GM12878 (cell line): ENCODE results near the gene MAPKAP1. TPM values are rescaled to one million over a fixed set of nuclear protein-coding genes. Genes with fewer than 3 reads are reported as not detected.

Source experiments
- ATAC-seq: fragments of 200-7000 bp; cut with Tn5 transposase; 3 replicates; pipeline ENCODE4 v1.9.1; 2020; ENCODE audit warnings: mild to moderate bottlenecking, moderate library complexity
- BruUV-seq: library from RNA; stranded (reverse); fragments of 400-500 nt; replicated peaks from 2 replicates; lab custom pipeline; 2021; lab: Mats Ljungman, UMichigan
- CTCF ChIA-PET: fragments of 300-600 bp; sonication (Branson Sonifier 250); formaldehyde crosslinking; extraction: SDS; loops from one replicate; lab custom pipeline; 2021; ENCODE audit warnings: inconsistent platforms; lab: Yijun Ruan, JAX
- POLR2A ChIA-PET: fragments of 350-600 bp; formaldehyde crosslinking; extraction: SDS; loops from one replicate; lab custom pipeline; 2021; ENCODE audit warnings: inconsistent platforms; lab: Charles Lee
- RAD21 ChIA-PET: fragments of 300-600 bp; sonication (Branson Sonifier 250); formaldehyde crosslinking; loops from one replicate; lab custom pipeline; 2023; ENCODE audit warnings: antibody characterized with exemption; ENCODE audit not compliant: unreplicated experiment; lab: Charles Lee
- SMC1A ChIA-PET: fragments of 300-600 bp; sonication (Branson Sonifier 250); formaldehyde crosslinking; loops from one replicate; lab custom pipeline; 2023; ENCODE audit not compliant: unreplicated experiment, uncharacterized antibody; lab: Charles Lee
- DNase-seq: peaks from one replicate; pipeline ENCODE4 v3.0.0-alpha.2; 2011; ENCODE audit warnings: low read depth, low spot score
- FAIRE-seq: peaks from 3 replicates; lab custom pipeline; 2011; peaks lifted over from hg19 to GRCh38; lab: Jason Lieb, UNC
- H2AFZ ChIP-seq: 2 replicates; pipeline ENCODE4 v1.6.0; 2011; ENCODE audit warnings: low read depth, low read length, control low read depth; ENCODE audit not compliant: control insufficient read depth
- H3K27ac ChIP-seq: 2 replicates; pipeline ENCODE4 v1.5.1; 2011; ENCODE audit warnings: control low read depth; ENCODE audit not compliant: control insufficient read depth, insufficient read depth
- H3K27me3 ChIP-seq, 2 experiments: replicated peaks in 1 of 2; 2 replicates each; pipeline versions ENCODE4 v1.6.0 to v1.6.1; 2011; ENCODE audit warnings: low read length in 1 of 2; ENCODE audit not compliant: control insufficient read depth in 2 of 2, insufficient read depth in 2 of 2
- H3K36me3 ChIP-seq, 2 experiments: 2 replicates each; pipeline ENCODE4 v1.5.1; 2011; ENCODE audit warnings: low read length in 1 of 2; ENCODE audit not compliant: control insufficient read depth in 2 of 2, insufficient read depth in 2 of 2
- H3K4me1 ChIP-seq: 2 replicates; pipeline ENCODE4 v1.6.1; 2011; ENCODE audit warnings: mild to moderate bottlenecking, low read length, moderate library complexity, mixed read lengths; ENCODE audit not compliant: control insufficient read depth, insufficient read depth
- H3K4me2 ChIP-seq: 2 replicates; pipeline ENCODE4 v1.6.0; 2011; ENCODE audit warnings: control low read depth; ENCODE audit not compliant: control insufficient read depth, insufficient read depth
- H3K4me3 ChIP-seq: fragments of 200-600 bp; sonication (generic); 2 replicates; pipeline ENCODE4 v1.5.1; 2016
- H3K79me2 ChIP-seq: 2 replicates; pipeline ENCODE4 v1.6.0; 2011; ENCODE audit warnings: low read length; ENCODE audit not compliant: control insufficient read depth, insufficient read depth
- H3K9ac ChIP-seq: 2 replicates; pipeline ENCODE4 v1.8.0; 2011; ENCODE audit warnings: low read length, control low read depth, mixed read lengths; ENCODE audit not compliant: control insufficient read depth, insufficient read depth
- H3K9me3 ChIP-seq: replicated peaks from 3 replicates; pipeline ENCODE4 v1.5.1; 2011; ENCODE audit warnings: mild to moderate bottlenecking, low read length; ENCODE audit not compliant: control insufficient read depth, insufficient read depth
- H4K20me1 ChIP-seq: 2 replicates; pipeline ENCODE4 v1.6.0; 2011; ENCODE audit not compliant: control insufficient read depth, insufficient read depth
- BRCA1 ChIP-seq: IDR thresholded peaks from 2 replicates; pipeline ENCODE4 v1.6.1; 2011; ENCODE audit warnings: low read depth, low read length, improper control_type of control experiment
- CHD1 ChIP-seq: IDR thresholded peaks from 2 replicates; pipeline ENCODE4 v1.6.1; 2012; ENCODE audit warnings: low read depth, low read length, improper control_type of control experiment
- EZH2 ChIP-seq: IDR thresholded peaks from 2 replicates; pipeline ENCODE4 v1.6.1; 2012; ENCODE audit warnings: low read depth, mild to moderate bottlenecking, control low read depth, inconsistent platforms, low read length, borderline replicate concordance; ENCODE audit not compliant: control insufficient read depth
- FOS ChIP-seq: IDR thresholded peaks from 3 replicates; pipeline ENCODE4 v1.6.1; 2011; ENCODE audit warnings: borderline replicate concordance; ENCODE audit not compliant: insufficient read length; ENCODE audit errors: extremely low read depth
- SPI1 ChIP-seq: IDR thresholded peaks from 2 replicates; pipeline ENCODE4 v1.6.1; 2011; ENCODE audit warnings: low read depth, mild to moderate bottlenecking, low read length, moderate library complexity, borderline replicate concordance; ENCODE audit not compliant: insufficient read depth
- WGBS: methylation state at CpG from one replicate; pipeline ENCODE4 v1.1.6; 2016; ENCODE audit warnings: low lambda C conversion rate; ENCODE audit not compliant: insufficient replicate concordance, insufficient coverage; ENCODE audit errors: missing lambda C conversion rate; 5-methylcytosine and 5-hydroxymethylcytosine counted together
- in situ Hi-C: fragments of 300-500 bp; cut with MboI; formaldehyde crosslinking; loops from 9 replicates; pipeline ENCODE4 v1.14.3; 2018; ENCODE audit warnings: mixed read lengths
- intact Hi-C: fragments of 100-400 bp; cut with micrococcal nuclease; formaldehyde crosslinking; loops from one replicate; pipeline ENCODE4 v1.14.2; 2022; ENCODE audit not compliant: unreplicated experiment
- polyA plus RNA-seq, 11 experiments: library from polyadenylated mRNA; depleted of rRNA in 4 of 11; unstranded in 6 of 11; stranded (reverse) in 5 of 11; fragments of >200 nt; fragmentation: Nextera tagmentation in 4 of 11; fragmentation: Illumina TruSeq in 1 of 11; extraction: Ambion mirVana in 4 of 11; extraction: Trizol in 1 of 11; gene quantifications; 1 replicate in 1 of 11; 2 replicates in 10 of 11; pipeline versions ENCODE4 v1.2.1 to v1.2.3, GENCODE V29; 2011 to 2016; ENCODE audit warnings: inconsistent platforms in 2 of 11, missing spikeins in 2 of 11, low read depth in 1 of 11
- total RNA-seq, 4 experiments: library from RNA; depleted of rRNA in 3 of 4; stranded (reverse); fragments of >200 nt in 3 of 4; fragmentation: Illumina TruSeq in 1 of 4; extraction: Trizol in 1 of 4; gene quantifications; 2 replicates each; pipeline versions ENCODE4 v1.2.1 to v1.2.3, GENCODE V29; 2013 to 2021
- TF ChIP-seq, protein P1 (sequence below): fragments of 450-650 bp; IDR thresholded peaks from 2 replicates; pipeline ENCODE4 v1.6.1; 2017; ENCODE audit warnings: borderline replicate concordance
- TF ChIP-seq, protein P2 (sequence below): fragments of 450-650 bp; IDR thresholded peaks from 2 replicates; pipeline ENCODE4 v1.6.1; 2016; ENCODE audit warnings: mild to moderate bottlenecking, moderate library complexity, borderline replicate concordance

Gene MAPKAP1
- total and polyA plus RNA-seq, 10 of the 15 experiments (the other 5 are each of a cell fraction or from before 2014, with no cell fraction given) = 5.1 to 188 (median 105) TPM

GRCh38 chr9:125440411-125440810, 266.6 kb downstream of the MAPKAP1 start (continued):
- no peak for TF ChIP-seq FOS

- ChIA-PET RAD21 (no interaction called here), CTCF (no interaction called here)
- peaks cover 11 to 24% of the 10 kb centered on the region in 2 experiments; a peak in 3 of 4 replicates for H3K36me3 ChIP-seq
- intact Hi-C loops = no loop called here
- no peaks in the 10 kb centered on the region for H3K4me1 ChIP-seq
- H4K20me1 ChIP-seq = no peaks in the 10 kb centered on the region
- no peak overlapping the region for H3K4me3 ChIP-seq
- no TSS peak for BruUV-seq
- no peak for ATAC-seq
- H3K9me3 ChIP-seq = no peaks in the 10 kb centered on the region
- no peak overlapping the region for H3K27ac ChIP-seq
- H3K79me2 ChIP-seq = no peaks in the 10 kb centered on the region
- no peak for TF ChIP-seq SPI1
- TF ChIP-seq, protein P1, sequence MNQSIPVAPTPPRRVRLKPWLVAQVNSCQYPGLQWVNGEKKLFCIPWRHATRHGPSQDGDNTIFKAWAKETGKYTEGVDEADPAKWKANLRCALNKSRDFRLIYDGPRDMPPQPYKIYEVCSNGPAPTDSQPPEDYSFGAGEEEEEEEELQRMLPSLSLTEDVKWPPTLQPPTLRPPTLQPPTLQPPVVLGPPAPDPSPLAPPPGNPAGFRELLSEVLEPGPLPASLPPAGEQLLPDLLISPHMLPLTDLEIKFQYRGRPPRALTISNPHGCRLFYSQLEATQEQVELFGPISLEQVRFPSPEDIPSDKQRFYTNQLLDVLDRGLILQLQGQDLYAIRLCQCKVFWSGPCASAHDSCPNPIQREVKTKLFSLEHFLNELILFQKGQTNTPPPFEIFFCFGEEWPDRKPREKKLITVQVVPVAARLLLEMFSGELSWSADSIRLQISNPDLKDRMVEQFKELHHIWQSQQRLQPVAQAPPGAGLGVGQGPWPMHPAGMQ = no peak
- TF ChIP-seq EZH2 = no peak
- TF ChIP-seq CHD1 = no peak
- TF ChIP-seq BRCA1 = no peak
- TF ChIP-seq, protein P2, sequence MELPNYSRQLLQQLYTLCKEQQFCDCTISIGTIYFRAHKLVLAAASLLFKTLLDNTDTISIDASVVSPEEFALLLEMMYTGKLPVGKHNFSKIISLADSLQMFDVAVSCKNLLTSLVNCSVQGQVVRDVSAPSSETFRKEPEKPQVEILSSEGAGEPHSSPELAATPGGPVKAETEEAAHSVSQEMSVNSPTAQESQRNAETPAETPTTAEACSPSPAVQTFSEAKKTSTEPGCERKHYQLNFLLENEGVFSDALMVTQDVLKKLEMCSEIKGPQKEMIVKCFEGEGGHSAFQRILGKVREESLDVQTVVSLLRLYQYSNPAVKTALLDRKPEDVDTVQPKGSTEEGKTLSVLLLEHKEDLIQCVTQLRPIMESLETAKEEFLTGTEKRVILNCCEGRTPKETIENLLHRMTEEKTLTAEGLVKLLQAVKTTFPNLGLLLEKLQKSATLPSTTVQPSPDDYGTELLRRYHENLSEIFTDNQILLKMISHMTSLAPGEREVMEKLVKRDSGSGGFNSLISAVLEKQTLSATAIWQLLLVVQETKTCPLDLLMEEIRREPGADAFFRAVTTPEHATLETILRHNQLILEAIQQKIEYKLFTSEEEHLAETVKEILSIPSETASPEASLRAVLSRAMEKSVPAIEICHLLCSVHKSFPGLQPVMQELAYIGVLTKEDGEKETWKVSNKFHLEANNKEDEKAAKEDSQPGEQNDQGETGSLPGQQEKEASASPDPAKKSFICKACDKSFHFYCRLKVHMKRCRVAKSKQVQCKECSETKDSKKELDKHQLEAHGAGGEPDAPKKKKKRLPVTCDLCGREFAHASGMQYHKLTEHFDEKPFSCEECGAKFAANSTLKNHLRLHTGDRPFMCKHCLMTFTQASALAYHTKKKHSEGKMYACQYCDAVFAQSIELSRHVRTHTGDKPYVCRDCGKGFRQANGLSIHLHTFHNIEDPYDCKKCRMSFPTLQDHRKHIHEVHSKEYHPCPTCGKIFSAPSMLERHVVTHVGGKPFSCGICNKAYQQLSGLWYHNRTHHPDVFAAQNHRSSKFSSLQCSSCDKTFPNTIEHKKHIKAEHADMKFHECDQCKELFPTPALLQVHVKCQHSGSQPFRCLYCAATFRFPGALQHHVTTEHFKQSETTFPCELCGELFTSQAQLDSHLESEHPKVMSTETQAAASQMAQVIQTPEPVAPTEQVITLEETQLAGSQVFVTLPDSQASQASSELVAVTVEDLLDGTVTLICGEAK = no peak
- TF ChIP-seq, all 136 proteins: peak for 0
- SMC1A ChIA-PET = no interaction called here
- DNase-seq = no peak
- in situ Hi-C loops = no loop called here
- no peaks in the 10 kb centered on the region for H3K27me3 ChIP-seq
- H3K4me2 ChIP-seq = no peak overlapping the region
- WGBS = 97% methylated on average over 21 of the region's 21 CpGs
- H2AFZ ChIP-seq = no peak overlapping the region
- POLR2A ChIA-PET = no interaction called here
- H3K9ac ChIP-seq = no peak overlapping the region
- no peak for FAIRE-seq
These were observed 267.4 kb downstream of the MAPKAP1 start for GRCh38 chr9:125439434-125440272.
